Esophagus muscularis mucosa (tissue), 4 donors: Measurements from ENCODE around the gene SCAF8. TPM values are rescaled to one million over a fixed set of nuclear protein-coding genes. Genes with fewer than 3 reads are reported as not detected.

ENCODE experiments used
- DNase-seq: peaks from one replicate; pipeline ENCODE4 v3.0.0-alpha.2; 2017; ENCODE audit errors: extremely low spot score
- H3K27ac ChIP-seq, 4 donors: fragments of 200-600 bp; sonication (generic); replicated peaks in 1 of 4; 1 replicate in 3 of 4; 2 replicates in 1 of 4; pipeline ENCODE4 v1.5.1; 2016 to 2019; ENCODE audit warnings: mild to moderate bottlenecking in 1 of 4
- H3K27me3 ChIP-seq, 4 donors: fragments of 200-600 bp; sonication (generic); one replicate each; pipeline versions ENCODE4 v1.5.1 to v1.6.0; 2016 to 2019
- H3K36me3 ChIP-seq, 4 donors: fragments of 200-600 bp; sonication (generic); one replicate each; pipeline ENCODE4 v1.5.1; 2016 to 2019
- H3K4me1 ChIP-seq, 4 donors: fragments of 200-600 bp; sonication (generic); one replicate each; pipeline ENCODE4 v1.5.1; 2016 to 2019
- H3K4me3 ChIP-seq, 4 donors: fragments of 200-600 bp; sonication (generic); 1 replicate in 2 of 4; 2 replicates in 2 of 4; pipeline ENCODE4 v1.5.1; 2016 to 2019; ENCODE audit warnings: mild to moderate bottlenecking in 4 of 4, moderate library complexity in 1 of 4
- H3K9me3 ChIP-seq, 4 donors: fragments of 200-600 bp; sonication (generic); 1 replicate in 3 of 4; 2 replicates in 1 of 4; pipeline ENCODE4 v1.5.1; 2016 to 2019
- EP300 ChIP-seq: sonication (generic); formaldehyde crosslinking; IDR thresholded peaks from one replicate; pipeline ENCODE4 v1.6.1; 2017; ENCODE audit warnings: antibody characterized with exemption
- POLR2A ChIP-seq: fragments of 450-650 bp; IDR thresholded peaks from one replicate; pipeline ENCODE4 v1.6.1; 2017; ENCODE audit warnings: antibody characterized with exemption, moderate library complexity, mild to moderate bottlenecking, low read depth
- POLR2AphosphoS5 ChIP-seq, 2 donors: sonication (generic); formaldehyde crosslinking; IDR thresholded peaks; one replicate each; pipeline ENCODE4 v1.6.1; 2017; ENCODE audit warnings: antibody characterized with exemption in 2 of 2
- WGBS: methylation state at CpG from one replicate; pipeline ENCODE4 v1.1.5; 2018; 5-methylcytosine and 5-hydroxymethylcytosine counted together
- intact Hi-C: fragments of 100-400 bp; cut with DNase I; formaldehyde crosslinking; loops from one replicate; pipeline ENCODE4 v1.15.1; 2023
- total RNA-seq, 4 donors: library from RNA; depleted of rRNA; stranded (reverse); fragments of >200 nt; gene quantifications; one replicate each; pipeline versions ENCODE4 v1.1.0 to v1.2.1, GENCODE V29; 2016
- TF ChIP-seq, protein P1 (sequence below), 3 experiments: fragments of 200-600 bp in 2 of 3; fragments of 450-650 bp in 1 of 3; sonication (generic) in 2 of 3; IDR thresholded peaks; one replicate each; pipeline ENCODE4 v1.5.1; 2017 to 2019; ENCODE audit warnings: antibody characterized with exemption in 3 of 3, mild to moderate bottlenecking in 2 of 3, moderate library complexity in 1 of 3

The SCAF8 gene
- total RNA-seq, 4 donors from 2014 or later = 35.7 to 42.0 (median 38.8) TPM

DNA sequence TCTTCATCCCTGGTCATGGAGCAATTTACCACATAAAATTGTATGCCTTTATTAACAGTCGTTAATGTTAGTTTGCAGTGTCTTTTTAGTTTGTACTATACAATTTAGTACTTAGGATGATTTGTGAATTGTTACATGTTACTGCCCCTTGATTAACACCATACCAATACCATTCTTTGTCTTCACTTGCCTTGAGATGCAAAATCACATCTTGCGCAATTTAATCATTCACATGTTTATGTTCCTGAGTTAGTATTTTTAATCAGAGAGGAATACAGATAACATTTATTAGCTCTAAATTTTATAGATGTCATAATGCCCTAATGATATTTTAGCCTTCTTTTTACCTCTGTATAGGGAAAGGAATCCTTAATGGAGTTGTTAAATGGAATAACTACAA lies 114.1 kb downstream of the SCAF8 start:
- peaks cover 8 to 39% (median 31%) of the 10 kb centered on the region in 4 donors for H3K4me1 ChIP-seq
- 90% methylated on average over 2 of the region's 2 CpGs for WGBS
- H3K4me3 ChIP-seq = no peak overlapping the region
- no peak overlapping the region for H3K27ac ChIP-seq
- H3K27me3 ChIP-seq = no peaks in the 10 kb centered on the region
- TF ChIP-seq POLR2A (no peak), POLR2AphosphoS5 (IDR thresholded peaks at IDR 0.05) (no peak), EP300 (no peak)
- TF ChIP-seq, protein P1, sequence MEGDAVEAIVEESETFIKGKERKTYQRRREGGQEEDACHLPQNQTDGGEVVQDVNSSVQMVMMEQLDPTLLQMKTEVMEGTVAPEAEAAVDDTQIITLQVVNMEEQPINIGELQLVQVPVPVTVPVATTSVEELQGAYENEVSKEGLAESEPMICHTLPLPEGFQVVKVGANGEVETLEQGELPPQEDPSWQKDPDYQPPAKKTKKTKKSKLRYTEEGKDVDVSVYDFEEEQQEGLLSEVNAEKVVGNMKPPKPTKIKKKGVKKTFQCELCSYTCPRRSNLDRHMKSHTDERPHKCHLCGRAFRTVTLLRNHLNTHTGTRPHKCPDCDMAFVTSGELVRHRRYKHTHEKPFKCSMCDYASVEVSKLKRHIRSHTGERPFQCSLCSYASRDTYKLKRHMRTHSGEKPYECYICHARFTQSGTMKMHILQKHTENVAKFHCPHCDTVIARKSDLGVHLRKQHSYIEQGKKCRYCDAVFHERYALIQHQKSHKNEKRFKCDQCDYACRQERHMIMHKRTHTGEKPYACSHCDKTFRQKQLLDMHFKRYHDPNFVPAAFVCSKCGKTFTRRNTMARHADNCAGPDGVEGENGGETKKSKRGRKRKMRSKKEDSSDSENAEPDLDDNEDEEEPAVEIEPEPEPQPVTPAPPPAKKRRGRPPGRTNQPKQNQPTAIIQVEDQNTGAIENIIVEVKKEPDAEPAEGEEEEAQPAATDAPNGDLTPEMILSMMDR (IDR thresholded peaks at IDR 0.05) = no peak
- H3K36me3 ChIP-seq = peaks cover 0 to 7% (median 0%) of the 10 kb centered on the region in 4 donors
- H3K9me3 ChIP-seq = no peaks in the 10 kb centered on the region
- DNase-seq = no peak
- intact Hi-C loops = no loop called here

DNA sequence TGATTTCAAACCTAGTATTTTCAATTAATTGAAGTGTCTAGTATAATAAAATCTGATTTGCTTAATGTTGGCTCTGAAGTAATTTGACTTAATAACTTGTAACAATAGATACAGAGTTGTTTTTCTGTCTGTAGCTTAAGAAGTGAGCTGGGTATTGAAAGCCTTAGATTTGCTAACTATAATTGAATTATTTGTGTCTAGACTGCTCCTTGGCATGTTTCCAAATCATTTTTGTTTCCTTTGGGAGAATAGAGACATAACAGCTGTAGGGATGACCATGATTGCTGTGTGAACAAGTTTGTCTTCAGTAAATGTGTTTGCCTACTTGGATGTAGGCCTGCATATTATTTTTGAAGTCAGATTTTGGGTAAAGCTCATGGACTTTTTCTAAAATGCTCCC lies 115.4 kb downstream of the SCAF8 start:
- H3K4me3 ChIP-seq = no peak overlapping the region
- H3K4me1 ChIP-seq = peaks cover 5 to 27% (median 22%) of the 10 kb centered on the region in 4 donors
- DNase-seq = no peak
- intact Hi-C loops = no loop called here
- H3K27me3 ChIP-seq = no peaks in the 10 kb centered on the region
- H3K36me3 ChIP-seq = peaks cover 0 to 11% (median 0%) of the 10 kb centered on the region in 4 donors
- no peak for TF ChIP-seq POLR2AphosphoS5 (IDR thresholded peaks at IDR 0.05)
- TF ChIP-seq, protein P1 (IDR thresholded peaks at IDR 0.05) = no peak
- TF ChIP-seq POLR2A = no peak
- TF ChIP-seq EP300 = no peak
- no peaks in the 10 kb centered on the region for H3K9me3 ChIP-seq
- H3K27ac ChIP-seq = no peak overlapping the region

DNA sequence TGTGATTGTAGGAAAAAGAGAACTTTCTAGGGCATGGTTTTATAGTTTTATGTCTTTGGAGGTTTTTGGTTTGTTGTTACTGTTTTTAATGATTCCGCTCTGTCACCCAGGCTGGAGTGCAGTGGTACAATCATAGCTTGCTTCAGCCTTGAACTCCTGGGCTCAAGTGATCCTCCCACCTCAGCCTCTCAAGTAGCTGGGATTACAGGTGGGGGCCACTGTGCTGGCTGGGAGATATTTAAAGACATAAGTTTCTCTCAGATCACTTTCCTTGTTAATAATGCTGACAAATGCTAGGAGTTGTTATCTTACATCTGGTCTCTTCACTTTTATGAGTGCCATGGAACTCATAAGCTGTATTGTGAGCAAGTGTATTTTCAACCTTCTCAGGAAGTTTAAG lies 116.3 kb downstream of the SCAF8 start:
- TF ChIP-seq POLR2A (no peak), POLR2AphosphoS5 (IDR thresholded peaks at IDR 0.05) (no peak), EP300 (no peak)
- TF ChIP-seq, protein P1 (IDR thresholded peaks at IDR 0.05) = no peak
- Histone ChIP-seq H3K27me3 (no peaks in the 10 kb centered on the region), H3K27ac (no peak overlapping the region), H3K36me3 (peaks cover 0 to 11% (median 0%) of the 10 kb centered on the region in 4 donors), H3K4me1 (peaks cover 0 to 24% (median 18%) of the 10 kb centered on the region in 4 donors), H3K4me3 (no peak overlapping the region), H3K9me3 (no peaks in the 10 kb centered on the region)
- intact Hi-C loops = no loop called here
- WGBS = 93% methylated on average over 1 of the region's 1 CpG
- no peak for DNase-seq

DNA sequence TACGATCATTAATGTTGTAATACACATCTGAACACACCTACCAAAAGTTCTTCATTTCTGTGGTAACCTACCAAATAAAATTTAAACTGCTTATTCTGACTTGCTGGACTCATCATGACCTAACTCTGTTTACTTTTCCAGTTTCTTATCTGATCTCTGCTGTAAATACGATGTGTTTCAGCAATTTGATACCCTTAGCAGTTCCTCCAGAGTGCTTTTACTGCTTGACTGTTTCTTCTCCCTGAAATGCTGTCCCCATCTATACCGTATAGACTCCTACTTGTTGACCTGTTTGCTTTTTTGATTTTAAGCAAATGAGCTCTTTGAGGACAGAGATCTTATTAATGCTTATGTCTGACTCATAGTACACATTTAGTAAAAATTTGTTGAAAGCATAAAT lies 119.5 kb downstream of the SCAF8 start:
- 68% methylated on average over 3 of the region's 3 CpGs for WGBS
- Histone ChIP-seq H3K9me3 (no peaks in the 10 kb centered on the region), H3K4me3 (no peak overlapping the region), H3K27me3 (no peaks in the 10 kb centered on the region), H3K27ac (no peak overlapping the region), H3K36me3 (peaks cover 0 to 11% (median 0%) of the 10 kb centered on the region in 4 donors), H3K4me1 (peaks cover 0 to 12% (median 10%) of the 10 kb centered on the region in 4 donors)
- TF ChIP-seq EP300 = no peak
- TF ChIP-seq POLR2A = no peak
- TF ChIP-seq POLR2AphosphoS5 (IDR thresholded peaks at IDR 0.05) = no peak
- TF ChIP-seq, protein P1 (IDR thresholded peaks at IDR 0.05) = no peak
- intact Hi-C loops = no loop called here
- no peak for DNase-seq

DNA sequence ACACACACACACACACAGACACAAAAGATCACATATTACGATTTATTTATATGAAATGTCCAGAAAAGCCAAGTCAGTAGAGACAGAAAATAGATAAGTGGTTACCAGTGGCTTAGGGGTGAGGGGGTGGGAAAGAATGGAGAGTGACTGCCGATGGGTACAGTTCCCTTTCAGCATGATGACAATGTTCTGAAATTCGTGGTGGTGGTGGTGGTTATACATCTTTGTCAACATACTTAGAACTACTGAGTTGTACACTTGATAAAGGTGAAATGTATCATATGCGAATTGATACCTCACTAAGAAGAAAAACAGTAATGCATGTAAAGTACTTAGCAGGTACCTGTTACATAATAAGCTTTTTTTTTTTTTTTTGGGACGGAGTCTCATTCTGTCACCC lies 124.3 kb downstream of the SCAF8 start:
- TF ChIP-seq, protein P1 (IDR thresholded peaks at IDR 0.05) = no peak
- TF ChIP-seq POLR2AphosphoS5 (IDR thresholded peaks at IDR 0.05) (no peak), POLR2A (no peak), EP300 (no peak)
- Histone ChIP-seq H3K4me1 (no peaks in the 10 kb centered on the region), H3K27me3 (no peaks in the 10 kb centered on the region), H3K4me3 (no peak overlapping the region), H3K9me3 (no peaks in the 10 kb centered on the region), H3K27ac (no peak overlapping the region), H3K36me3 (peaks cover 0 to 4% (median 0%) of the 10 kb centered on the region in 4 donors)
- intact Hi-C loops = no loop called here
- DNase-seq = no peak
- 99% methylated on average over 5 of the region's 5 CpGs for WGBS
